Right lobe of liver (tissue), 6 donors: ENCODE results near the gene ZNF385B. TPM values are rescaled to one million over a fixed set of nuclear protein-coding genes. Genes with fewer than 3 reads are reported as not detected.
A peak's percentile ranks its signal among the peaks of the same experiment; 100 is the strongest.

Experiments
- ATAC-seq, 4 donors: fragments of 200-7000 bp; cut with Tn5 transposase; one replicate each; pipeline ENCODE4 v1.9.1; 2020; ENCODE audit warnings: mild to moderate bottlenecking in 4 of 4, moderate library complexity in 4 of 4
- DNase-seq, 3 donors: peaks; one replicate each; pipeline ENCODE4 v3.0.0-alpha.2; 2020
- H3K27ac ChIP-seq, 3 donors: fragments of 200-600 bp; one replicate each; pipeline ENCODE4 v1.8.0; 2022
- H3K27me3 ChIP-seq, 2 donors: fragments of 200-600 bp; one replicate each; pipeline ENCODE4 v1.8.0; 2022
- H3K36me3 ChIP-seq, 4 donors: fragments of 200-600 bp; sonication (generic) in 1 of 4; one replicate each; pipeline versions ENCODE4 v1.5.1 to v1.8.0; 2017 to 2022; ENCODE audit warnings: control low read depth in 1 of 4
- H3K4me1 ChIP-seq, 4 donors: fragments of 200-600 bp; sonication (generic) in 1 of 4; one replicate each; pipeline versions ENCODE4 v1.5.1 to v1.8.0; 2017 to 2022; ENCODE audit warnings: control low read depth in 1 of 4
- H3K4me3 ChIP-seq, 3 donors: fragments of 200-600 bp; one replicate each; pipeline ENCODE4 v1.8.0; 2022
- H3K9me3 ChIP-seq, 4 donors: fragments of 200-600 bp; sonication (generic) in 1 of 4; one replicate each; pipeline versions ENCODE4 v1.5.1 to v1.8.0; 2017 to 2022; ENCODE audit warnings: control low read depth in 1 of 4
- POLR2A ChIP-seq: fragments of 450-650 bp; IDR thresholded peaks from one replicate; pipeline ENCODE4 v1.6.1; 2017; ENCODE audit warnings: antibody characterized with exemption, mild to moderate bottlenecking
- whole genome bisulfite sequencing: methylation state at CpG from one replicate; pipeline ENCODE4 v1.1.6; 2018; ENCODE audit warnings: low coverage, low lambda C conversion rate; ENCODE audit not compliant: insufficient coverage; ENCODE audit errors: missing lambda C conversion rate; 5-methylcytosine and 5-hydroxymethylcytosine counted together
- intact Hi-C, 2 donors: fragments of 100-400 bp; cut with DNase I; formaldehyde crosslinking; loops; one replicate each; pipeline versions ENCODE4 v1.11.2 to v1.14.1; 2022
- total RNA-seq, 6 experiments: library from RNA; depleted of rRNA in 2 of 6; stranded (reverse); fragments of >200 nt in 2 of 6; fragmentation: NEBNext Ultra II Directional in 3 of 6; extraction: Animal tissue kit (Norgen Biotek cat#: 25700) in 3 of 6; gene quantifications; one replicate each; pipeline versions ENCODE4 v1.1.0 to v1.2.4, GENCODE V29; 2016 to 2023
- TF ChIP-seq, protein P1 (sequence below), 4 donors: fragments of 200-600 bp in 3 of 4; fragments of 450-650 bp in 1 of 4; IDR thresholded peaks; one replicate each; pipeline versions ENCODE4 v1.5.1 to v1.8.0; 2016 to 2022; ENCODE audit warnings: antibody characterized with exemption in 4 of 4, mild to moderate bottlenecking in 2 of 4
- donor health status: DM: no; HTN: yes; CAD: no.
- donor health status: DM: no; HTN: no; CAD: no.
- donor health status: DM: no; HTN: no; CAD: no.
- donor health status: DM: no; HTN: yes; CAD: no.
- donor health status: DM: no; HTN: yes; CAD: no.

The ZNF385B gene
- total RNA-seq, 6 experiments from 2014 or later = 3.9 to 15.7 (median 5.9) TPM

GRCh38 chr2:179859523-179859922, 1.9 kb downstream of the ZNF385B start:
- no peaks in the 10 kb centered on the region for H3K36me3 ChIP-seq
- 88% methylated on average over 1 of the region's 1 CpG for WGBS
- intact Hi-C loops = no loop called here
- DNase-seq (no peak), ATAC-seq (no peak)
- no peaks in the 10 kb centered on the region for H3K27me3 ChIP-seq
- no peak for TF ChIP-seq POLR2A
- TF ChIP-seq, protein P1, sequence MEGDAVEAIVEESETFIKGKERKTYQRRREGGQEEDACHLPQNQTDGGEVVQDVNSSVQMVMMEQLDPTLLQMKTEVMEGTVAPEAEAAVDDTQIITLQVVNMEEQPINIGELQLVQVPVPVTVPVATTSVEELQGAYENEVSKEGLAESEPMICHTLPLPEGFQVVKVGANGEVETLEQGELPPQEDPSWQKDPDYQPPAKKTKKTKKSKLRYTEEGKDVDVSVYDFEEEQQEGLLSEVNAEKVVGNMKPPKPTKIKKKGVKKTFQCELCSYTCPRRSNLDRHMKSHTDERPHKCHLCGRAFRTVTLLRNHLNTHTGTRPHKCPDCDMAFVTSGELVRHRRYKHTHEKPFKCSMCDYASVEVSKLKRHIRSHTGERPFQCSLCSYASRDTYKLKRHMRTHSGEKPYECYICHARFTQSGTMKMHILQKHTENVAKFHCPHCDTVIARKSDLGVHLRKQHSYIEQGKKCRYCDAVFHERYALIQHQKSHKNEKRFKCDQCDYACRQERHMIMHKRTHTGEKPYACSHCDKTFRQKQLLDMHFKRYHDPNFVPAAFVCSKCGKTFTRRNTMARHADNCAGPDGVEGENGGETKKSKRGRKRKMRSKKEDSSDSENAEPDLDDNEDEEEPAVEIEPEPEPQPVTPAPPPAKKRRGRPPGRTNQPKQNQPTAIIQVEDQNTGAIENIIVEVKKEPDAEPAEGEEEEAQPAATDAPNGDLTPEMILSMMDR (IDR thresholded peaks at IDR 0.05) = no peak
- H3K27ac ChIP-seq = no peak overlapping the region
- H3K4me3 ChIP-seq = peak overlapping the region in 2 of 3 donors; percentile 80 to 81
- peaks cover 0 to 6% (median 0%) of the 10 kb centered on the region in 4 donors for H3K4me1 ChIP-seq
- no peaks in the 10 kb centered on the region for H3K9me3 ChIP-seq

DNA sequence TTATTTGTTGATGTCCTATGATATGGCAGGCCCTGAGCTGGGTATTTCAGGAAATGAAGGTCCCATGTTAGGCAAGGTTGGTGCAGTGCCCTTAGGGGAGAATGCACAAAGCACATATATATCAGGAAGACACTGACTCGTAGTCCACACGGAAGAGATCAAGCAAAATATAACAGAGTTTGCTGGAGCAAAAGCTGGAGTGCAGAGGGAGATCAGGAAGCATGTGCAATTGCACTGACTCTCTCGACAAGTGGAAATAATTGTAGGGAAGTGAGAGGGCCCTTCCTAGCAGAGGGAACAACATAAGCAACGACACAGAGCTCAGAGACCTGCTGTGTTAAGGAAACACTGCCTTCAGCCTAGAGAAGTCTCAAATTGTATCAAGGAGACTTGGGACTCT, 4.2 kb downstream of the ZNF385B start:
- no peak for TF ChIP-seq POLR2A
- TF ChIP-seq, protein P1 (IDR thresholded peaks at IDR 0.05) = no peak
- ATAC-seq (no peak), DNase-seq (no peak)
- Histone ChIP-seq H3K36me3 (no peaks in the 10 kb centered on the region), H3K4me1 (peaks cover 0 to 14% (median 3%) of the 10 kb centered on the region in 4 donors), H3K4me3 (no peak overlapping the region), H3K27me3 (no peaks in the 10 kb centered on the region), H3K27ac (no peak overlapping the region), H3K9me3 (no peaks in the 10 kb centered on the region)
- intact Hi-C loops = no loop called here
- WGBS = 59% methylated on average over 4 of the region's 4 CpGs

DNA sequence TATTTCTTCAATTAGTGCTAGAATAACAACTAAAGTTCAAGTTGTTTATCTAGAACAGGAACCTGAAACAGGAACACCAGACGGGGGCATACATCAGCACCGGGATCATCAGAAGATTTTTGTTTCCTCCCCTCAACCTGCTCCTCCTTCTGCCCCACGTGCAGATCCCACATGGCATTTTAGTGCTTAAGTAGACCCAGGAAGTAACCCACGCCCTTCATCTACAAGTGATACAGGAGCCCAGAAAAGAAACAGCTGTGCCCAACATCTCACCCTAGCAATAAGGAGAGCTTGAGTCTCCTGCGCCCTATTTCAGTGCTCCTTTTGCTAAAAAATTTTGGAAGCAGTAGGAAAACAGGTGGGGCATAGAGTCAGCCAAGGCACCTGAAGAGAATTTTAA, 5.2 kb downstream of the ZNF385B start:
- no peaks in the 10 kb centered on the region for H3K36me3 ChIP-seq
- 44% methylated on average over 5 of the region's 5 CpGs for WGBS
- no peak overlapping the region for H3K27ac ChIP-seq
- no peak overlapping the region for H3K4me3 ChIP-seq
- no peaks in the 10 kb centered on the region for H3K9me3 ChIP-seq
- DNase-seq (no peak), ATAC-seq (no peak)
- TF ChIP-seq, protein P1 (IDR thresholded peaks at IDR 0.05) = no peak
- no peak for TF ChIP-seq POLR2A
- H3K4me1 ChIP-seq = peaks cover 0 to 14% (median 3%) of the 10 kb centered on the region in 4 donors
- intact Hi-C loops = no loop called here
- no peaks in the 10 kb centered on the region for H3K27me3 ChIP-seq

DNA sequence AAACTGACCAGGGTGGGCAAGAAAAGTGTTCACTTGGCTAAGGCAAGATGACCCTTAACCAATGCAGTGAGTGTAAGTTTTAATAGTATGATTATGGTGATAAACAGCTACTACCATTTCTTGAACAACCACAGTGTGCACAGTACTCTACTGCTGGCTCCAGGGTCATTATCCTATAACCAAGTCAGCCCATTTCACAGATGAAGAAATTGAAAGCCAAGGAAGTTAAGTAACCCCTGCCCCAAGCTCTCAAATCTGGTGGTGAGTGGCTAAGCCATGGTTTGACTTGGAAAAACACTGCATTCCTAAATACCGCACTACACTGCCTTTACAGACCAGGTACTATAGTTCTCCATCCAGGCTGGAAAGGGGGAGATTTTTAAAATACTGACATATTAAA, 5.7 kb downstream of the ZNF385B start:
- Histone ChIP-seq H3K27ac (no peak overlapping the region), H3K4me3 (no peak overlapping the region), H3K36me3 (no peaks in the 10 kb centered on the region), H3K4me1 (peaks cover 0 to 14% (median 3%) of the 10 kb centered on the region in 4 donors), H3K27me3 (no peaks in the 10 kb centered on the region), H3K9me3 (no peaks in the 10 kb centered on the region)
- TF ChIP-seq, protein P1 (IDR thresholded peaks at IDR 0.05) = no peak
- no peak for TF ChIP-seq POLR2A
- ATAC-seq (no peak), DNase-seq (no peak)
- intact Hi-C loops = no loop called here
- 100% methylated on average over 1 of the region's 1 CpG for WGBS

- H3K36me3 ChIP-seq = no peaks in the 10 kb centered on the region
- no peak overlapping the region for H3K27ac ChIP-seq
- ATAC-seq = no peak
- no peak for TF ChIP-seq POLR2A
- TF ChIP-seq, protein P1 (IDR thresholded peaks at IDR 0.05) = no peak
- 61% methylated on average over 3 of the region's 3 CpGs for WGBS
- no peak for DNase-seq
- no peaks in the 10 kb centered on the region for H3K27me3 ChIP-seq
- peaks cover 0 to 13% (median 3%) of the 10 kb centered on the region in 4 donors for H3K4me1 ChIP-seq
- no peaks in the 10 kb centered on the region for H3K9me3 ChIP-seq
- intact Hi-C loops = no loop called here
- H3K4me3 ChIP-seq = no peak overlapping the region
Measured at GRCh38 chr2:179854891-179855290, 6.5 kb downstream of the ZNF385B start.
